Chondrocyte (in vitro differentiated cells): Measurements from ENCODE around the gene CEACAM5. TPM values are rescaled to one million over a fixed set of nuclear protein-coding genes. Genes with fewer than 3 reads are reported as not detected.

Experiments
- DNase-seq: peaks from one replicate; pipeline ENCODE4 v3.0.0; 2021; ENCODE audit warnings: mixed read lengths, low spot score
- H3K27ac Mint-ChIP-seq: one replicate; pipeline ENCODE4 v1.8.0; 2021; ENCODE audit warnings: mild to moderate bottlenecking, moderate library complexity, mixed read lengths; ENCODE audit not compliant: unreplicated experiment
- H3K27me3 Mint-ChIP-seq: 2 replicates; pipeline ENCODE4 v1.8.0; 2021; ENCODE audit warnings: low read depth, mixed read lengths
- H3K36me3 Mint-ChIP-seq: 2 replicates; pipeline ENCODE4 v1.8.0; 2021; ENCODE audit warnings: low read depth, mixed read lengths
- H3K4me1 Mint-ChIP-seq: 2 replicates; pipeline ENCODE4 v1.8.0; 2021; ENCODE audit warnings: low read depth, mild to moderate bottlenecking, mixed read lengths
- H3K4me3 Mint-ChIP-seq: one replicate; pipeline ENCODE4 v1.8.0; 2021; ENCODE audit warnings: mild to moderate bottlenecking, moderate library complexity, mixed read lengths; ENCODE audit not compliant: unreplicated experiment
- H3K9me3 Mint-ChIP-seq: 2 replicates; pipeline ENCODE4 v1.8.0; 2021; ENCODE audit warnings: low read depth, mixed read lengths
- CTCF ChIP-seq: fragments of 200-600 bp; sonication (generic); IDR thresholded peaks from 2 replicates; pipeline ENCODE4 v1.5.0; 2021; ENCODE audit warnings: antibody characterized with exemption, mild to moderate bottlenecking, moderate library complexity
- total RNA-seq: library from RNA; stranded (reverse); gene quantifications from 3 replicates; pipeline ENCODE4 v1.2.1, GENCODE V29; 2021

CEACAM5 gene
- total RNA-seq, 1 donor from 2014 or later, result not detected

- no peak for DNase-seq
- no peak for TF ChIP-seq CTCF
- Mint-ChIP-seq H3K36me3 (no peaks in the 10 kb centered on the region), H3K4me1 (no peaks in the 10 kb centered on the region), H3K27ac (no peak overlapping the region), H3K9me3 (no peaks in the 10 kb centered on the region), H3K4me3 (no peak overlapping the region), H3K27me3 (peaks cover 21% of the 10 kb centered on the region)
Measured at GRCh38 chr19:41726493-41726892, 18.1 kb downstream of the CEACAM5 start.

GRCh38 chr19:41734156-41734555, 25.7 kb downstream of the CEACAM5 start:
- DNase-seq, result no peak
- Mint-ChIP-seq H3K4me3 (no peak overlapping the region), H3K9me3 (no peaks in the 10 kb centered on the region), H3K27me3 (peaks cover 32% of the 10 kb centered on the region), H3K27ac (no peak overlapping the region), H3K36me3 (no peaks in the 10 kb centered on the region), H3K4me1 (no peaks in the 10 kb centered on the region)
- no peak for TF ChIP-seq CTCF

GRCh38 chr19:41734585-41734984, 26.2 kb downstream of the CEACAM5 start:
- no peak overlapping the region for H3K4me3 Mint-ChIP-seq
- H3K27me3 Mint-ChIP-seq, result peaks cover 34% of the 10 kb centered on the region
- H3K36me3 Mint-ChIP-seq, result no peaks in the 10 kb centered on the region
- no peak for DNase-seq
- H3K4me1 Mint-ChIP-seq, result no peaks in the 10 kb centered on the region
- H3K27ac Mint-ChIP-seq, result no peak overlapping the region
- no peak for TF ChIP-seq CTCF
- no peaks in the 10 kb centered on the region for H3K9me3 Mint-ChIP-seq

DNA sequence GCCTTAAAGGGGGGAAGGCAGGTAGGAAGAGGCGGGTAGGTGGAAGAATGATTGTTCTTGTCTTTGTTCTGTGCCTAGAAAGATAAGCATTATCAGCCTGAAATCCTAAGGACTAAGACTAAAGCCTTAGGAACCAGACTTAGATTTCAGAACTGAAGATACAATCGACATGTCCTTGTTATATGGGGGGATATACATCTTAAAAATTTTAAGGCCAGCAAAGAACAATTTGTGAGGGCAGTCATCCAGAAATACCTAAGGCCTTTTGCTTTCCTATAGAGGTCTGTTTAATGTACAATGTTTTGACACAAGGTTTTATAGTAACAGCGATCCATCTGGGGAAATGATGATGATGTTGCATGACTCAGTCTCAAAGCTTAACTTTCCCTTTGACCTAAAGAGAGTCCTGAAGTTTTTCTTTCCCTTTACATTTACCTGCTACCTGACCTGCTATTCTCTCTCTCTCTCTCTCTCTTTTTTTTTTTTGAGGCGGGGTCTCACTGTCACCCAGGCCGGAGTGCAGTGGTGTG, 26.7 kb downstream of the CEACAM5 start:
- no peaks in the 10 kb centered on the region for H3K9me3 Mint-ChIP-seq
- peaks cover 36% of the 10 kb centered on the region for H3K27me3 Mint-ChIP-seq
- no peak for DNase-seq
- no peak overlapping the region for H3K27ac Mint-ChIP-seq
- no peak for TF ChIP-seq CTCF
- no peaks in the 10 kb centered on the region for H3K4me1 Mint-ChIP-seq
- H3K36me3 Mint-ChIP-seq, result no peaks in the 10 kb centered on the region
- no peak overlapping the region for H3K4me3 Mint-ChIP-seq

DNA sequence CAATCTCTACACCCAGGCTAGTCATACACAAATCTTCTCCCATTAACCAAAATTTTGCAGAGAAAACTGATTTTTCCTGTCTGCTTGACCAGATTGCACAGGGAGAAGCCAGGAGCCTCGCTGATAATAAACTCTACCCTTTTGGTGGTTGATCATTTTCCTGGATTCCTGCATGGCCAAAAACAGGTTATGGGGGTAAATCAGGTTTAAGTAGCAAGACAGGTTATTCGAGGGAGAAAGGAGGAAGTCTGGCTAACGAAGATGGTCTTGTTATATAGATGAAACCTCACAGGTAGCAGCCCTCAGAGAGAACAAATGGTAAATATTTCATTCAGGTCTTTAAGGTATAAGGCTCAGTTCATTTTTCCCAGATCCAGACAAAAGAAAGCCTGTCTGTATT, 30.9 kb downstream of the CEACAM5 start:
- no peak overlapping the region for H3K4me3 Mint-ChIP-seq
- TF ChIP-seq CTCF, result no peak
- no peaks in the 10 kb centered on the region for H3K4me1 Mint-ChIP-seq
- H3K27ac Mint-ChIP-seq, result no peak overlapping the region
- H3K9me3 Mint-ChIP-seq, result no peaks in the 10 kb centered on the region
- peaks cover 36% of the 10 kb centered on the region for H3K27me3 Mint-ChIP-seq
- DNase-seq, result no peak
- no peaks in the 10 kb centered on the region for H3K36me3 Mint-ChIP-seq
